ENCODE data around the gene TNFRSF4. TPM values are rescaled to one million over a fixed set of nuclear protein-coding genes. Genes with fewer than 3 reads are reported as not detected.

The TNFRSF4 gene
- total RNA-seq, 2 experiments from 2014 or later, result 152 to 154 TPM

GRCh38 chr1:1225238-1225845, 11.4 kb upstream of the TNFRSF4 start:
- ChIA-PET POLR2A (no interaction called here), CTCF (no interaction called here)

DNA sequence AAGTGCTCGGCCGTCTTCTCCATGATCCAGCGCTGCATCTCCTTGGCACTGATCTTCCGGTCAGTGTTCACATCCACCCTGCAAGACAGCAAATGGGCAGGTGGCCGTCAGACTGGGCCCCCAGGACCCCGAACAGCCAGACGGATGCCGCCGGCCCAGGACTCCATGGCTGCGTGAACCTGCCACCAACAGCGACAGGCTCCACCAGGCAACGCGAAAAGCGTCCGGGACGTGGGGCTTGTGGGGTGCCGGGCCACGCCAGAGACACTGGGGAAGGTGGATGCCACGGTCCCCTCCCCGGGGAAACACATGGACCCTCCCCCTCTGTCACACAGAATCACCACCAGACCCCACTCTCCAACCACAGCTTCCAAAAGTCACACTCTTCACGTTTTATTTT, 9.9 kb upstream of the TNFRSF4 start:
- CTCF ChIA-PET, result no interaction called here
- POLR2A ChIA-PET, result no interaction called here

GRCh38 chr1:1223321-1223720, 9.4 kb upstream of the TNFRSF4 start:
- ChIA-PET POLR2A (no interaction called here), CTCF (no interaction called here)

GRCh38 chr1:1222575-1223225, 8.7 kb upstream of the TNFRSF4 start:
- ChIA-PET CTCF (no interaction called here), POLR2A (no interaction called here)

DNA sequence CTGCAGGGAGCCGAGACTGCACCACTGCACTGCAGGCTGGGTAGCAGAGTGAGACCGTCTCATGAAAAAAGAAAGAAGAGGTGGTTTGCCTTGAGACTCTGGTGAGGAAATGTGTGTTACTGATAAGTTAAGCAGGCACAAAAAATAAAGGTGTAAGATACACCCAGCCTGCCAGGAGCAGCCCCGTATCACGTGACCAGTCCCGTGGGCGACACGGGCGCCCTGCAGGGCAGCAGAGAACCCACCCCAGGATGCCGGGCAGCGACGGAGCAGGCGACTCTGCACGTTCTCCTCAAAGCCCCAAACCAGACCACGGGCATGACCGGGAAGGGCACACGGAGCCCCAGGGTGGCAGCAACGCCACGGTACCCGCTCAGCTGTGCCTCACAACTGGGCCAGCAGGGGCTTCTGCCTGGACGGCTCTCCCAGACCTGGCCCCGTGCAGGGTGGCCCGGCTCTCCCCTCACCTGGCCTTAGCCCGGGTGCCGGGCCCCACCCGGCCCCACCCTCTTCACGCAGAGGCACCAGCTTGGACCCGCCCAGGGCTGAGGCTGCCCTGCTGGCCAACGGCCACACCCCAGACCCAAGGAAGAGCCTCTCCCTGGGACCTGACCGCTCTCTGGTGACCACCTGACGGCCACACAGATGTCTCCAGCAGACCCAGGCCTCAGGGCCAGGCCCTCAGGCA, 8.1 kb upstream of the TNFRSF4 start:
- ChIA-PET CTCF (no interaction called here), POLR2A (no interaction called here)

DNA sequence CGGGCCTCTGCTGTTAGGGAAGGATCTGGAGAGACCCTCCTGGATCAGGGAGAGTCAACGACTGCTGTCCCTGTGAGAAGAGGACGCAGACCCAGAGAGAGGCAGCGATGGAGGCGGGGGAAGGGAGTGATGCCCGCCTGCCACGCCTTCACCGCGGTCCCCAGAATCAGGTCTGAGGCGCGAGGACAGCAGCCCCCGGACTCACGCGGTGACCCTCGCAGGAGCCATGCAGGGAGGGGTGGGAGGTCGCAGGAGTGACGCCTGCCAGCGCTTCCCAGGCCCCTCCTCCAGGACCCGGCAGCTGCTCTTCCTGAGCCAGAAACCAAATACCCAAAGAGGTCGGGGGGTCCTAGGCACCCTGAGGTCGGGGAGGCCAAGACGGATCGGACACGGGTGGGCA, 6.2 kb upstream of the TNFRSF4 start:
- CTCF ChIA-PET, result no interaction called here
- POLR2A ChIA-PET, result no interaction called here

- CTCF ChIA-PET, result interaction anchor here (1.7 kb wide), 1 partner anchor 97 kb away, joined by 6 read pairs; no protein-coding TSS in a partner anchor
- POLR2A ChIA-PET, result no interaction called here
Measured at GRCh38 chr1:1219341-1219740, 5.4 kb upstream of the TNFRSF4 start.

DNA sequence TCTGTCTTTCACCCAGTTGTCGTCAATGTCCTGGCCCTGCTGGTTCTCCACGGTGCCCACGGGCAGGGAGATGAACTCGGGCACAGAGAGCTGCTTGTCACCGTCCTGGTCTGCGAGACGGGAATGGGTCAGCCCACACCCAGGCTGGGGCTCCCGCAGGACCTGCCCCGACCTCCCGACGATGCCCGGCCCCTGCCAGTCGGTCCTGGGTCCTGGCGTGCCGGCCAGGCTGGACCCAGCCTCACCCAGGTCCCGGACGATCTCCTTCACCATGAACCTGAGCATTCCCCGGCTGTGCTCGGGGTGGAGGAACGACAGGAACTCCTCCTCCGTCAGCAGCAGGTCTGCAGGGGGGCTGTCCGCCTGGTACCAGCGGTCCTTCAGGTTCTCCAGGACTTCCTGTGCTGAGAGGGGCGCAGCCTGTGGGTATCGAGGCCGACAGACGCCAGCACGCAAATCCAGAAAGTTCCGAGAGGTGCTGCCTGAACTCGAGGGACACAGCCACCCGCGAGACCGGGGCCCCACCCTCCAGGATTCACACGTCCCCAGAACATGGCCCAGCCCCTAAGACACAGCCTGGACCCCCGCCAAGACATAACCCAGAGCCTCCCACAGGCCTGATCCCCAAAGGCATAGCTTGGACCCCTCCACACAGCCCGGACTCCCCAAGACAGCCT, 4.7 kb upstream of the TNFRSF4 start:
- POLR2A ChIA-PET, result interaction anchor here (0.8 kb wide), 1 partner anchor 10 kb away, joined by 3 read pairs; no protein-coding TSS in a partner anchor
- CTCF ChIA-PET, result interaction anchor here (1.7 kb wide), 1 partner anchor 97 kb away, joined by 6 read pairs; no protein-coding TSS in a partner anchor

DNA sequence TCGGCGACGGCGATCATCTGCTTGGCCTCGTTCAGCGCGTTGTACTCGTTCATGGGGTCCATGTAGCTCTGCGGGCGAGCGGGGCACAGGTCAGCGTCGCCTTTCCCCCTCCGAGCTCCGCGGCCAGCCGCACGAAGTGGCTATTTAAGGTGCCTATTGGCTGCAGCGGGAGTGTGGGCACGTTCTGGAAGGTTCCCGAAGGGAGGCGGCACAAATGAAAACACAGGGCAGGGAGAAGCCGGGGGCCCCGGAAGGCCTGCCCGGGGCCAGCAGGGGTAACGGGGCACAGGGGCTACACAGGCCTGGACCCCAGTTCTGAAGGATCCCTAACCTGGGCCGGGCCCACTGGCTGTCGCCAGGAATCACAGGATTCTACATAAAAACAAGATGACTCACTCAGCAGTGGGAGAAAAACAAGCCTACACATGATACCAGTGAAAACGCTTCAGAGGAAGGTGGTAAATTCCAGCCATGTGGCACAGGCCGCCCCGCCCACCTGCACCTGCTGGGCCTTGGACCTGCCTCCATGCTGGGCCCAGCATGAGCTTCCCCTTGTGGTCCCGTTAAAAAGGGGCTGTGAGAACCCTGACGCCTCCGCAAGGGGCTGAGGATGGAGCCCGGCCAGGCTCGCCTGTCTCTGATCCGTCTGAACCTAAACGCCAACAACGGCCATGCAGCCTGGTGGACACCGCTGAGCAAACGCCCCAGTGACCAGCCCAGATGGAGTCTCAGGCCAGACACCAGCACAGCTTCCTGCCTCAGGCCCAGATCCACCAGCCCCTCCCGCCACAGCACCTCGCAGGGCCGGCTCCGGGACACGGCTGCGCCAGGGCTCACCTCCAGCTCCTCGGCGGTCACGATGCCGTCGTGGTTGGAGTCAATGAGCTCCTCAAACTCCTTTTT, 3.9 kb upstream of the TNFRSF4 start:
- CTCF ChIA-PET, result interaction anchor here (1.7 kb wide), 1 partner anchor 96 kb away, joined by 6 read pairs; no protein-coding TSS in a partner anchor
- POLR2A ChIA-PET, result interaction anchor here (0.8 kb wide), 1 partner anchor 10 kb away, joined by 3 read pairs; no protein-coding TSS in a partner anchor

DNA sequence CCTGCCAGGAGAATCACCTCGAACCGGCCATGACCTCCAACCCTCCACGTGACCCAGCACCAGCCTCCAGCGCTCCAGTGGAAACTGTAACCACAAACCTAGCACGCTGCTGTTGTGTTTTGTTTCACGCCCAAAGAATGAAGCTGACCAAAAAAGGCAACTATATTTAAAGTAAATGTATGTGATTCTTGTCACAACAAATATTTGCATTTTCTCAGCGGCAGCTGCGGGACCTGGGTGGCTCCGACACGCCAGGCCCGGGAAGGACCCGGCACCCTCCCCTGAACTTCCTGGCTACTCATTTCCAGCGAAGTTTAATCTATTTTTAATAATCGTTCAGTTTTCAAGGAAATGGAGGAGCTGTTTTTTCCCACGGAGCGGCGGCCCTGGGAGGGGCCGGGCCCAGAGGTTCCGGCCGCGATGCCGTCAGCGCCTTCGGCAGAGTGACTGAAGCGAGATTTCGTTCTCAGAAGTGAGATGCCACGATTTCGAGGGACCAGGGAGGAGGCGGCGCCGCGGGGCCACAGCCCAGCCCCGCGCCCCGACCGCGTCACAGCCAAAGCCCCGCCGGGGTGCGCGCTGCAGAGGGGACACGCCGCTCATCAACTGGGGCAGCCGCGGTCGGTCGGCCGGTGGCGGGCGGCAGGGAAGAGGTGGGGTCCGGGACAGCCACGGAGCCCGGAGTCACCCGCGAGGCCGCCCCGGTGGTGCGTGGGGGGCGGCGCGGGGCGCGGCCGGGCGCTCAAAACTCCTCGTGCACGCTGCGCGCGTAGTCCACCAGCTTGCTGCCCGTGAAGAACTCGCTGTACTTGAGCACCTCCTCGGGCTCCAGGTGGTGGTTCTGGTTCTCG, 3.0 kb upstream of the TNFRSF4 start:
- POLR2A ChIA-PET, result interaction anchor here (0.7 kb wide), 1 partner anchor 14 kb away, joined by 3 read pairs; no protein-coding TSS in a partner anchor
- CTCF ChIA-PET, result interaction anchor here (0.9 kb wide), 1 partner anchor 14 kb away, joined by 3 read pairs; the partner anchor contains the start of genes B3GALT6 and SDF4

DNA sequence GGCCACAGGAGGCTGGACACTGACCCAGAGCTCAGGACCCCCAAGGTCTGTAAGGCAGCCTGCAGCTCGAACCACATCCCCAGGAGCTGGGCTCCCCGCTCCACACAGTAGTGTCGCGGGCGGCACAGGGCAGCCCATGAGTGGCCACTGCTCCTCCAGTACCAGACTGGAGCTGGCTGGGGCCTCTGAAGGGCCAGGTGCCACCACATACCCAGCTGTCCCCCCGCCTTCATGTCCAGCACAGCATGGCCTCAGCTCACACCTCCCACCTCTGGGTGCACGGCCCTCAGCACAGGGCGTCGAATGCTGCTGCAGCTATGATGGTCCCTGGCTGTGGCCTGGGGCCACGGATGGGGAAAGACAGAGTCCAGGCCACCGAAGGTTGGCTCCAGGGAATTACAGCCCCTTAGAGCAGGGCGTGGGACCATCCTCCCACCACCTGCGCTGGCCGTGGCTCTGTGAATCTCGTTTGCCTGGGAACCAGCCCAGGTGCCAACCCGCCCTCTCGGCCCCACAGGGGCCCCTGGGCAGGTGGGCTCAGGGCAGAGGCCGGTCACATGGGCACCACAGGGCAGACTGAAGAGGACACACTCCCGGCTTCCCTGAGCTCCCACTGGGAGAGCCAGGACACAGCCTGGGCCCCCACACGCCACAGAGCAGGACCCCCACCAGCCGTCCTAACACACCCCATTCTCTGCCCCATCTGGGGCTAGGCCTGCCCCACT, 2.1 kb upstream of the TNFRSF4 start:
- ChIA-PET POLR2A (interaction anchor here (0.6 kb wide), 1 partner anchor 44 kb away, joined by 3 read pairs; no protein-coding TSS in a partner anchor), CTCF (interaction anchor here (0.9 to 1.2 kb wide), 4 partner anchors 15 to 152 kb away, joined by 3 to 6 read pairs (median 3); partner anchors contain the start of genes B3GALT6 and SDF4)

DNA sequence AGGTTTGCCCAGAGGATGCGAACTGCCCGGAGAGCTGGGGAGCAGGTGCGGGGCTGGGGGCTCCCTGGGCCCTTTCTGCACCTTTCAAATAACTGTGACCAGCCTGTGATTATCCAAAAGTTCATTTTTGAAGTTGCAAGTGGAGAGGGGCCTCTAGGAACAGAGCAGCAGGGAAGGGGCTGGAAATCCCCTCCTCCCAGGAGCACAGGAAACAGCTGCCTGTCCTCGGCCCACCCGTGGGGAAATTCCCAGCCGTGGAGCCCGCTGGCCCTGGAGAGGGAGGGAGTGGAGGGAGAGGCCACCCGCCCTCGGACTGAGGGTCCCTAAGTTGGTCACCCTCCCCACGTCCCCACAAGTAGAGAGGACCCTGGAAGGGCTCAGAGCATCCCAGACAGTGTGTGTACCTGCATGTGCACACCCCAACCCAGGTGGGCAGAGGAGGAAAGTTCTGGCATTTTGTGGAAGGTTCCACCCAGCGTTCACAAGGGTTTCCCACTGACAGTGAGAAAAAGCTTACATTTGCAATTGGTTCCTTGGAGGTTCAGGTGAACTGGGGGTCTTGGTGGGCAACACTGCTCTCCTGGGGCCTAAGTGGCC, 1.2 kb upstream of the TNFRSF4 start:
- ChIA-PET CTCF (interaction anchor here (0.9 to 1.2 kb wide), 3 partner anchors 85 to 151 kb away, joined by 3 to 6 read pairs (median 3); no protein-coding TSS in a partner anchor), POLR2A (no interaction called here)

GRCh38 chr1:1212780-1213344, 1.1 kb downstream of the TNFRSF4 start:
- ChIA-PET CTCF (interaction anchor here (1.0 to 1.6 kb wide), 3 partner anchors 14 to 91 kb away, joined by 3 to 6 read pairs (median 3); no protein-coding TSS in a partner anchor), POLR2A (interaction anchor here (0.5 to 1.8 kb wide), 4 partner anchors 12 to 159 kb away, joined by 3 to 4 read pairs (median 4); no protein-coding TSS in a partner anchor)

DNA sequence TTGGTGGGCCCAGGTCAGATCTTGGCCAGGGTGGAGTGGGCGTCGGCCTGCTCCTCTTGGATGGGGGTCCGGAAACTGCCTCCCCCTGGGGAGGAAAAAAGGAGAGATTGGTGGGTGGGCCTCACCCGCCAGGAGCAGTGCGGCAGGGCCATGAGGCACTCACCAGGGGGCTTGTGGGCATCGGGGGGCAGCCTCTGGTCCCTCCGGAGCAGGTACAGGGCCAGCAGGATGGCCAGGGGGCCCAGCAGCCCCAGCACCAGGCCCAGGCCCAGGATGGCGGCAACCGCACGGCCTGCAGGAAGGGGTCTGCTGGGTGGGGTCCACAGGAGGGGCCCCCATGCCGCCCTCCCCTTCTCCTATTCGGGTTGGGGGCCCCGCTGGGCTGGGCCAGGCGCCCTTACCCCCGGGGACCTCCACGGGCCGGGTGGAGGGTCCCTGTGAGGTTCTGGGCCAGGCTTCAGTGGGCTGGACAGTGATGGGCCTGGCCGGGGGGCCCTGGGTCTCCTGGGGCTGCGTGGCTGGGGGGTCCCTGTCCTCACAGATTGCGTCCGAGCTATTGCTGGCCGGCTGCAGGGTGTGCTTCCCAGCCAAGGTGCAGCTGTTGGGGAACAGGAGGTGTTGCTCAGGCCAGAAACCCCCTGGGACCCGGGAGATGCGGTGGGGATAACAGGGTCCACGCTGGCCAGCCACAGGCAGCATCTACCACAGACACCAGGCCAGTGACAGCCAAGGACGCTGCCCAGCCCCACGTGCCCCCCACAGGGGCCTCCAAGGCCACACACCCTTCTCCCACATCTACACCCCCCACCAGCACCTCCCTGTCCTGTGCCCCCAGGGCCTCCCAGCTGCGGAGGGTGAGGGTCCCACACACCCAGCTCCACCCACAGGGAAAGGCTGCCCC, 2.2 kb downstream of the TNFRSF4 start:
- ChIA-PET CTCF (no interaction called here), POLR2A (no interaction called here)

GRCh38 chr1:1210726-1211540, 3.0 kb downstream of the TNFRSF4 start:
- CTCF ChIA-PET, result interaction anchor here (2.9 kb wide), 1 partner anchor 20 kb away, joined by 6 read pairs; no protein-coding TSS in a partner anchor
- POLR2A ChIA-PET, result no interaction called here
